LNCAP (cell line): ENCODE results near the gene GLRA3.

ENCODE experiments used
- CTCF ChIP-seq: fragments of 450-650 bp; IDR thresholded peaks from 2 replicates; pipeline ENCODE4 v1.5.1; 2017; ENCODE audit warnings: mild to moderate bottlenecking

Gene GLRA3

DNA sequence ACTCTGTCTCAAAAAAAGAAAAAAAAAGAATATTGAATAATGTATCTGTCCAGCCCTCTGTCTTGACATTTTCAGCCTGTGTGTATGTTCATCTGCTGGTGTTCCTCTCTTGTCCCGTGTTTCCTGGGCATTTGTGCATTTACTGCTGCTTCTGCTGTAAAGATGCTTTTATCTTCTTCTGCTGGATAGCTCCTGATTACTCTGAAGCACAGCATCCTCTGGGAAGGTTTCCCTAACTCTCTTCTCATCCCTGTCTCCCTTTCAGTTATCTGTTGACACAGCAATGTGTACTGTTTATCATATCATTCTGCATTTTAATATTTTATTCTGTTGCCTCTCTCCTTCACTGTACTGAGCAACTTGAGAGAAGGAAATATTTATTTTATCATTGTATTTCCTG is 232.5 kb downstream of the GLRA3 start:
- no peak for TF ChIP-seq CTCF

- no peak for TF ChIP-seq CTCF
Measured at GRCh38 chr4:174595141-174595929, 233.7 kb downstream of the GLRA3 start.

DNA sequence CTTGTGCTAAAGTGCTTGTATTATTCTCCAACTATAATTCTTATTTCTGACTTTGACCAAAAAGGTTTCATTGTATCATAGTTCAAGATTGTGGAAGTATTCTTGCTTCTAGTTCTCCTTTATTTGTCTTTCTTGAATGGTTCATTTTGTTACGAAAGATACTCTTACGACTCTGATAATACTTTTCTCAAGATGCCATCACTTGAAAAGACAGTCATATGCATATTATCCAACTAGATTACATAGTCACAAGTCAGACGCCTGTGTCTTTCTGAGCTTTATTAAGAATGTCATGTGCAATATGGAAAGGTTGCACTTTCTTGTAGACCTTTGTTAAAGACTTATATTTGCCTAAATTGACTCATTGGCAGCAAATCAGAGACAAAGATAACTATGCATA is 235.3 kb downstream of the GLRA3 start:
- no peak for TF ChIP-seq CTCF

GRCh38 chr4:174592985-174593335 is 236.1 kb downstream of the GLRA3 start:
- no peak for TF ChIP-seq CTCF

- no peak for TF ChIP-seq CTCF
Measured at GRCh38 chr4:174592256-174592984, 236.6 kb downstream of the GLRA3 start.

DNA sequence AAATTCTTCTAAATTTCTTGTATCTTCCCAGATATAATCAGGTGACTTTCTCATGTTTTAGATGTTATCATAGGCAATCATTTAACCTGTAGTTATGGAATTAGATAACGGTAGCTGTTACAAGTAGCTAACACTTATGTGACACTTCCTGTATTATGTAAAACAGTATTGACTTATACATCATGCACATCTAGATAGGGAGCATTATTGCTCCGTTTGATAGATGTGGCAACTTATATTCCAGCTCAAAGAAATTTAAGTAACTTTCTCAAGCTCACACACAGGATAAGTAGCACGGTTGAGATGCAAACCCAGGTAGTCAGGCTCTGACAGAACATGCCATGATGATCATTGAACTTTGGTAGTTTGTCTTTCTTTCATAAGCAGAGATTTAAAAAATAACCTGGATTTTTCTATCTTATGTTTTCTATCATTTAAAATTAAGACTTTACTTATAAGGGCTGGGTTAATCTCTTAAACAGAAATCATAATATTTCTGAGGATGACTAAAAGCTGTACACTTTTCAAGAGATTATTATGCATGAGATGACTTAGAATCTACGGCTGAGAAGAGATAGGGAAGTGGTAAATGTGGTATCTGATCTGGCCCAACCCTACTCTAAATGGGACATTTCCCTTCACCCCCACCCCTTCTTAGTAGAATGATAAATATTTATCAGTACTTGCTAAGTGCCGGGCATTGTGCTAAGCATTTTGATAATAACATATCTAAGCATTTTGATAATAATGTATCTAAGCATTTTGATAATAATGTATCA is 237.6 kb downstream of the GLRA3 start:
- TF ChIP-seq CTCF: no peak

GRCh38 chr4:174590336-174590735 is 238.7 kb downstream of the GLRA3 start:
- no peak for TF ChIP-seq CTCF
